Transverse colon (tissue), 4 donors: ENCODE measurements around the gene MAPK1. TPM values are rescaled to one million over a fixed set of nuclear protein-coding genes. Genes with fewer than 3 reads are reported as not detected.
"Not testable (repeated sequence)": the region's sequence is repeated elsewhere in the genome, so short reads cannot be mapped to it uniquely, and the experiment has no call there.

Source experiments
- DNase-seq: peaks from one replicate; pipeline ENCODE4 v3.0.0-alpha.2; 2019
- H3K27ac ChIP-seq, 4 donors: fragments of 200-600 bp; sonication (generic); 2 replicates each; pipeline ENCODE4 v1.5.1; 2016 to 2018; ENCODE audit warnings: inconsistent platforms in 4 of 4
- H3K27me3 ChIP-seq: fragments of 200-600 bp; sonication (generic); 2 replicates; pipeline ENCODE4 v1.5.1; 2017; ENCODE audit warnings: inconsistent platforms
- H3K36me3 ChIP-seq, 4 donors: fragments of 200-600 bp; sonication (generic); 2 replicates each; pipeline ENCODE4 v1.5.1; 2017 to 2019; ENCODE audit warnings: inconsistent platforms in 4 of 4
- H3K4me1 ChIP-seq, 4 donors: fragments of 200-600 bp; sonication (generic); 2 replicates each; pipeline ENCODE4 v1.5.1; 2017 to 2020; ENCODE audit warnings: inconsistent platforms in 4 of 4
- H3K4me3 ChIP-seq, 4 donors: fragments of 200-600 bp; sonication (generic); 1 replicate in 1 of 4; 2 replicates in 3 of 4; pipeline versions ENCODE4 v1.5.1 to v1.6.1; 2017 to 2019; ENCODE audit warnings: inconsistent platforms in 4 of 4
- H3K9me3 ChIP-seq, 2 donors: fragments of 200-600 bp; sonication (generic); 2 replicates each; pipeline ENCODE4 v1.5.1; 2017 to 2019; ENCODE audit warnings: inconsistent platforms in 2 of 2
- CTCF ChIP-seq, 5 experiments: fragments of 200-600 bp in 3 of 5; fragments of 450-650 bp in 2 of 5; sonication (generic) in 3 of 5; IDR thresholded peaks; 1 replicate in 2 of 5; 2 replicates in 3 of 5; pipeline ENCODE4 v1.5.1; 2016 to 2017; ENCODE audit warnings: antibody characterized with exemption in 5 of 5, inconsistent platforms in 3 of 5, mild to moderate bottlenecking in 2 of 5, moderate library complexity in 1 of 5
- EP300 ChIP-seq: sonication (generic); formaldehyde crosslinking; IDR thresholded peaks from one replicate; pipeline ENCODE4 v1.6.1; 2017; ENCODE audit warnings: antibody characterized with exemption, low read depth
- POLR2A ChIP-seq: fragments of 450-650 bp; IDR thresholded peaks from one replicate; pipeline ENCODE4 v1.6.1; 2016; ENCODE audit warnings: antibody characterized with exemption, mild to moderate bottlenecking, moderate library complexity
- POLR2AphosphoS5 ChIP-seq, 3 donors: sonication (generic); formaldehyde crosslinking; IDR thresholded peaks; one replicate each; pipeline ENCODE4 v1.6.1; 2016; ENCODE audit warnings: antibody characterized with exemption in 3 of 3
- WGBS, 2 donors: methylation state at CpG; one replicate each; pipeline ENCODE4 v1.1.5; 2018; ENCODE audit warnings: low coverage in 1 of 2; 5-methylcytosine and 5-hydroxymethylcytosine counted together
- in situ Hi-C, 4 donors: fragments of 200-750 bp; cut with MboI; loops; one replicate each; pipeline versions ENCODE4 v1.15.0 to v1.15.1; 2017; ENCODE audit warnings: low sequenced_read_pairs in 3 of 4, low pct_ligation_motif_present in 1 of 4, low pct_unique_long_range_greater_than_20kb in 1 of 4
- intact Hi-C: fragments of 100-400 bp; cut with DNase I; formaldehyde crosslinking; loops from one replicate; pipeline ENCODE4 v1.15.1; 2023; ENCODE audit warnings: low total_unique reads
- total RNA-seq, 4 donors: library from RNA; depleted of rRNA; stranded (reverse); fragments of >200 nt; gene quantifications; one replicate each; pipeline ENCODE4 v1.1.0, GENCODE V29; 2016

MAPK1 gene
- total RNA-seq, 4 donors from 2014 or later = 37.1 to 303 (median 57.0) TPM

DNA sequence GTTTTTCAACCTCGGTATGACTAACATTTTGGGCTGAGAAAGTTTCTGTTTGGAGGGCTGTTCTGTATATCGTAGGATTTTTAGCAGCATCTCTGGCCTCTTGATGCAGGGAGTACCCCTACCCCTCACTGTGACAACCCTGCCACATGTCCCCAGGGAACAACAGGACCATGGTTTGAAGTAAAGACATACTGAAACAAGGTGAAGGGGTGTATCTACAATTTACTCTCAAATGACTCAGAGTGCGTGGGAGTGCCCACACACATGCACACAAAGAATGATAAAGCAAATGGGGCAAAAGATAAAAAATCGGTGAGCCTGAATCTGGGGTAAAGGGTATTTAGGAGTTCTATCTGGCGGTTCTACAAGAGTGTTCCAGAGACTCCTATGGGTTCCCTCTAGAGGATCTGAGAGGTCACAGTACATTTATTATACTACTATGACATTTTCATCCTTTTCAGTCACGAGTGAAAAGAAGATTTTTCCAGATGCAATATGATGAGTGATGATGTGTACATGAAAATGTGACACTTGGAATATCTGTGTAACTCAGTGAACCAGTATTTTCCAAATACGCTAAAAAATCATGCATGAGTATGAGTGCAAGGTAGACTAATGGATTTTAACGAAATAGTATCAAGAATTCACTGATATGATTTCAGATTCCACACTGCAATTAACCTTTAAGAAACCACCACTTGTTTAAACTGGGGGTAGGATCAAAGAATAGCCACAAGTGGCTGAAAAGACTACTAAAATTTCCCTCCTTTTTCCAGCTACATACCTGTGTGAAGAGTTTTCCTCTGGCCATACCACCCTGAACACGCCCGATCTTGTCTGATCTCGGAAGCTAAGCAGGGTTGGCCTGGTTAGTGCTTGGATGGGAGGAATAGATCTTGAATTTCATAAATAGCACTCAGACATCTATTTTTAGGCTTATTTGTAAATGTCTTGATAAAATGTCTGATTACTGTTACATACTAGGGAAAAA lies 75.5 kb downstream of the MAPK1 start:
- in situ Hi-C loops = no loop called here

DNA sequence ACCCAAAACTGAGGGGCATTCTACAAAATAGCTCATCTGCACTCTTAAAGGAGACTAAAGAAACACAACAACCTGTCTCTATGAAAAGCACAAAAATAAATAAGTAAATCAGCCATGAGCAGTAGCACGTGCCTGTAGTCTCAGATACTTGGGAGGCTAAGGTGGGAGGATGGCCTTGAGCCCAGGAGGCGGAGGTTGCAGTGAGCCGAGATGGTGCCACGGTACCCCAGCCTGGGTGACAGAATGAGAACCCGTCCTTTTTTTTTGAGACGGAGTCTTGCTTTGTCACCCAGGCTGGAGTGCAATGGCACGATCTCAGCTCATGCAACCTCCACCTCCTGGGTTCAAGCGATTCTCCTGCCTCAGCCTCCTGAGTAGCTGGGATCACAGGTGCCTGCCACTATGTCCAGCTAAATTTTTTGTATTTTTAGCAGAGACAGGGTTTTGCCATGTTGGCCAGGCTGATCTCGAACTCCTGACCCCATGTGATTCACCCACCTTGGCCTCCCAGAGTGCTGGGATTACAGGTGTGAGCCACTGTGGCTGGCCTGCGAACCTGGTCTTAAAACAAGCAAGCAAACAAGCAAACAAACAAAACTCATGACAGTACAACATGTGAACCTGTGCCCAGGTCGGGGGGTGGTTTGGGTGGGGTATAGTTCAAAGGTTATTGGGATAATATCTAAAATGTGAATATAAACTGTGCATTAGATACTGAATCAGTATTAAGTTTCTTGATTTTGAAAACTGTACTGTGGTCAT lies 76.4 kb downstream of the MAPK1 start:
- H3K4me3 ChIP-seq, in situ Hi-C loops, intact Hi-C loops, H3K27ac ChIP-seq, H3K27me3 ChIP-seq, H3K4me1 ChIP-seq, H3K9me3 ChIP-seq, DNase-seq: not testable (repeated sequence)
- peaks cover 0 to 30% (median 8%) of the 10 kb centered on the region in 4 donors for H3K36me3 ChIP-seq
- WGBS, 2 donors = 85 to 93% methylated on average over 3 to 11 of the region's 11 CpGs

More for the DNA sequence above, 75.5 kb downstream of the MAPK1 start:
- WGBS, 2 donors = 79 to 80% methylated on average over 11 of the region's 11 CpGs
- TF ChIP-seq POLR2A (no peak), CTCF (IDR thresholded peaks at IDR 0.05) (no peak), EP300 (no peak), POLR2AphosphoS5 (IDR thresholded peaks at IDR 0.05) (no peak)
- Histone ChIP-seq H3K4me3 (no peak overlapping the region), H3K27me3 (no peaks in the 10 kb centered on the region), H3K36me3 (peaks cover 0 to 29% (median 9%) of the 10 kb centered on the region in 4 donors), H3K27ac (no peak overlapping the region), H3K4me1 (no peaks in the 10 kb centered on the region), H3K9me3 (no peaks in the 10 kb centered on the region)
- intact Hi-C loops = no loop called here
- no peak for DNase-seq

GRCh38 chr22:21790359-21790758 lies 77.1 kb downstream of the MAPK1 start:
- H3K36me3 ChIP-seq = peaks cover 0 to 25% (median 7%) of the 10 kb centered on the region in 4 donors
- TF ChIP-seq POLR2A (no peak), POLR2AphosphoS5 (IDR thresholded peaks at IDR 0.05) (no peak), CTCF (IDR thresholded peaks at IDR 0.05) (no peak), EP300 (no peak)
- no peaks in the 10 kb centered on the region for H3K4me1 ChIP-seq
- DNase-seq = no peak
- no peak overlapping the region for H3K27ac ChIP-seq
- in situ Hi-C loops (no loop called here), intact Hi-C loops (no loop called here)
- no peaks in the 10 kb centered on the region for H3K9me3 ChIP-seq
- no peaks in the 10 kb centered on the region for H3K27me3 ChIP-seq
- no peak overlapping the region for H3K4me3 ChIP-seq

GRCh38 chr22:21787565-21787964 lies 79.9 kb downstream of the MAPK1 start:
- H3K4me3 ChIP-seq, H3K9me3 ChIP-seq, H3K4me1 ChIP-seq, DNase-seq, intact Hi-C loops, H3K27ac ChIP-seq, H3K27me3 ChIP-seq, in situ Hi-C loops: not testable (repeated sequence)
- WGBS, 2 donors = 95 to 100% methylated on average over 6 to 10 of the region's 10 CpGs
- peaks cover 0 to 31% (median 14%) of the 10 kb centered on the region in 4 donors for H3K36me3 ChIP-seq

DNA sequence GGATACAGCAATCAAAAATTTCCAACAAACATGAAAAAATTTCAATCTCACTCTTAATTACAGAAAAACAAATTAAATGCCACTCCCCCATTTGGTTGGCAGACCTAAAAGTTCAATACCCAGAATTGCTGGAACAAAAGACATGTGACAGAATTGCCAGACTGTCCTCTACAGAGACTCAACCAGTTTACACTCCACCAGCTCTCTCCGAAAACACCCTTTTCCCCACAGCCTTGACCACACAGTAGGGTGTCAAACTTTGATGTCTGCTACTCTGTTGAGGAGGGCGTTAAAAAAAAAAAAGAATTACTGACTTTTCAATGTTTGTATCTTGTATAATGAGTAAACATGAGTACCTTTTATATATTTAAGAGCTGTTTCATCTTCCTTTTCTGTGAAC lies 87.2 kb downstream of the MAPK1 start:
- no peak for DNase-seq
- Histone ChIP-seq H3K27me3 (no peaks in the 10 kb centered on the region), H3K36me3 (peaks cover 0 to 27% (median 7%) of the 10 kb centered on the region in 4 donors), H3K4me3 (no peak overlapping the region), H3K4me1 (no peaks in the 10 kb centered on the region), H3K9me3 (no peaks in the 10 kb centered on the region), H3K27ac (no peak overlapping the region)
- WGBS, 2 donors = 92 to 100% methylated on average over 2 of the region's 2 CpGs
- intact Hi-C loops = no loop called here
- TF ChIP-seq EP300 (no peak), POLR2AphosphoS5 (IDR thresholded peaks at IDR 0.05) (no peak), POLR2A (no peak), CTCF (IDR thresholded peaks at IDR 0.05) (no peak)
- in situ Hi-C loops = no loop called here
